Measurements from ENCODE around the gene KYAT1. TPM values are rescaled to one million over a fixed set of nuclear protein-coding genes. Genes with fewer than 3 reads are reported as not detected.

The KYAT1 gene
- total RNA-seq, 2 experiments from 2014 or later = 17.0 to 18.6 TPM

DNA sequence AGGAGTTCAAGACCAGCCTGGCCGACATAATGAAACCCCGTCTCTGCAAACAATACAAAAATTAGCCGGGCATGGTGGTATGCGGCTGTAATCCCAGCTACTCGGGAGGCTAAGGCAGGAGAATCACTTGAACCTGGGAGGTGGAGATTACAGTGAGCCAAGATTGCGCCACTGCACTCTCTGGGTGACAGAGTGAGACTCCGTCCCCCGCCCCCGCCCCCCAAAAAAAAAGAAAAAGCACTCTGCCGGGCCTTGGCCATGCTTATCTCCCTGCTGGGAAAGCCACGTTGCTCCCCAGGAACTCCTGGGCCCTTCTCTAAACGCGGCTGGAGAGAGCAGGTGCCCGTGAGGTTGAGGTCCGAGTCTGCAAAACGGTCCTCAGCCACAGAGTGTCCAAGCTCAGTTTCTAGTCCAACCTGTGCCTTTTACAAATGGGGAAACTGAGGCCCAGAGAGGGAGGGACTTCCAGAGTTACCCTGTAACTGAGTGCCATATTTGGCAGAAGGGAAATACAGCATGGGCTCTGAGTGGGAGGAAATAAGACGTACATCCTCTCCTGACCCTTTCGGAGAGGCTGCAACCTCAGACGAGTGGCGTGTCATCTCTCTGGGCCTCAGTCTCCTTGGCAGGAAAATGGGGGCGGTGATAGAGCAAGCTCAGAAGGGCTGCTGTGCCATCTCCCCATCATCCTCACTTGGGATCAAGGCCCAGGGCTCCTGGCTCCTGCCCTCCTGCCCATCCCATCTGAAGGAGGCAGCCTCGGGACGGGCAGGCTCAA lies 32.4 kb upstream of the KYAT1 start:
- H3K4me3 Mint-ChIP-seq = no peak overlapping the region
- peak; percentile 61 for DNase-seq
- peak overlapping the region; percentile 69 for H3K27ac Mint-ChIP-seq
- H3K9me3 Mint-ChIP-seq = no peaks in the 10 kb centered on the region
- ChIA-PET CTCF (interaction anchor here (3.6 kb wide), 1 partner anchor 14 kb away, joined by 19 read pairs; no protein-coding TSS in a partner anchor), POLR2A (interaction anchor here (1.0 kb wide), 1 partner anchor 12 kb away, joined by 3 read pairs; no protein-coding TSS in a partner anchor)
- no peaks in the 10 kb centered on the region for H3K27me3 Mint-ChIP-seq
- TF ChIP-seq, protein P1, sequence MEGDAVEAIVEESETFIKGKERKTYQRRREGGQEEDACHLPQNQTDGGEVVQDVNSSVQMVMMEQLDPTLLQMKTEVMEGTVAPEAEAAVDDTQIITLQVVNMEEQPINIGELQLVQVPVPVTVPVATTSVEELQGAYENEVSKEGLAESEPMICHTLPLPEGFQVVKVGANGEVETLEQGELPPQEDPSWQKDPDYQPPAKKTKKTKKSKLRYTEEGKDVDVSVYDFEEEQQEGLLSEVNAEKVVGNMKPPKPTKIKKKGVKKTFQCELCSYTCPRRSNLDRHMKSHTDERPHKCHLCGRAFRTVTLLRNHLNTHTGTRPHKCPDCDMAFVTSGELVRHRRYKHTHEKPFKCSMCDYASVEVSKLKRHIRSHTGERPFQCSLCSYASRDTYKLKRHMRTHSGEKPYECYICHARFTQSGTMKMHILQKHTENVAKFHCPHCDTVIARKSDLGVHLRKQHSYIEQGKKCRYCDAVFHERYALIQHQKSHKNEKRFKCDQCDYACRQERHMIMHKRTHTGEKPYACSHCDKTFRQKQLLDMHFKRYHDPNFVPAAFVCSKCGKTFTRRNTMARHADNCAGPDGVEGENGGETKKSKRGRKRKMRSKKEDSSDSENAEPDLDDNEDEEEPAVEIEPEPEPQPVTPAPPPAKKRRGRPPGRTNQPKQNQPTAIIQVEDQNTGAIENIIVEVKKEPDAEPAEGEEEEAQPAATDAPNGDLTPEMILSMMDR (IDR thresholded peaks at IDR 0.05) = no peak
- peaks cover 26% of the 10 kb centered on the region for H3K36me3 Mint-ChIP-seq (ENCODE audit: low read depth)
- intact Hi-C loops (cut with micrococcal nuclease) = no loop called here
- H3K4me1 Mint-ChIP-seq (ENCODE audit: low read depth) = peaks cover 53% of the 10 kb centered on the region
- ATAC-seq = peak; percentile 78

DNA sequence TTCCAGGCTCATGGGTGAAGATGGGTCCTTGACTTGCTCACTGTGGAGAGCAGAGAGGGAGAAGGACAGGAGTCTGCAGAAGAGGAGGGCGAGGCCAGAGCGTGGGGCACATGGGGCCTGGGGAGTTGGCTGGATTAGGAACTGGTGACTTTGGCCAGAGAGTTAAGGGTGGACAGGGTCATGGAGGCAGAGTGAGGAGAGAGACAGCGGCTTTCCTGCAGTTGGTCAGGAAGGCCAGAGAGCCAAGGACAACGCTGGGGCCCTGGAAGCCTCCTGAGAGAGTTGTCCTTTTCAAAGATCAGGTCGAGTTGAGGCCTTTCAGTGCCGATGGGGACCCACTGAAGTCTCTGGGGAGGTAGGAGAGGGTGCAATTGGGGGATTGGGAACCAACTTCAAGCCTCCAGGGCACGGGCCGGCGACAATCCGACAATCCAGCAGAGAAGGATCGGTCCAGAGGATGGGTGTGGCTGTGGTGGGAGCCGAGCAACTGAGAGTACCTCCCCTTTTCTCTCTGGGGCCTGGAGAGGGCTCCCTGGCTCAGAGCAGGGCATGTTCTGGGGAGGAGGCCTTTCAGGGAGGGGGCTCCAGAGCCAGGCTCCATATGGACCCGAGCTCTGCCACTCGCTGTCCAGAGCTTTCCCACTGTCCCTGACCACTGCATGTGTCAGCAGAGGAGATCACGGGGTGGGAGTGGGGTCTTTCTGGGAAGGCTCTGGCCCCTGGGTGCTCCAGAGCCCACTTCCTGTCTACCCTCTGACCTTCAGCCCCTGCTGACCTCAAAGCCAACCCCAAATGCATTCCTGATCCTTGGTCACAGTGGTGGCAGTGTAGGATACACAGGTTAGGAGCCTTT lies 31.5 kb upstream of the KYAT1 start:
- ChIA-PET CTCF (interaction anchor here (0.9 to 3.6 kb wide), 3 partner anchors 14 to 15 kb away, joined by 3 to 19 read pairs (median 4); no protein-coding TSS in a partner anchor), POLR2A (interaction anchor here (1.0 to 1.9 kb wide), 2 partner anchors 11 to 20 kb away, joined by 3 to 9 read pairs; no protein-coding TSS in a partner anchor)
- DNase-seq (no peak), ATAC-seq (no peak)
- Mint-ChIP-seq H3K4me3 (no peak overlapping the region), H3K9me3 (no peaks in the 10 kb centered on the region), H3K27ac (peak overlapping the region; percentile 69), H3K27me3 (no peaks in the 10 kb centered on the region), H3K4me1 (ENCODE audit: low read depth) (peaks cover 61% of the 10 kb centered on the region), H3K36me3 (ENCODE audit: low read depth) (peaks cover 34% of the 10 kb centered on the region)
- intact Hi-C loops (cut with micrococcal nuclease) = no loop called here
- TF ChIP-seq, protein P1 (IDR thresholded peaks at IDR 0.05) = no peak

DNA sequence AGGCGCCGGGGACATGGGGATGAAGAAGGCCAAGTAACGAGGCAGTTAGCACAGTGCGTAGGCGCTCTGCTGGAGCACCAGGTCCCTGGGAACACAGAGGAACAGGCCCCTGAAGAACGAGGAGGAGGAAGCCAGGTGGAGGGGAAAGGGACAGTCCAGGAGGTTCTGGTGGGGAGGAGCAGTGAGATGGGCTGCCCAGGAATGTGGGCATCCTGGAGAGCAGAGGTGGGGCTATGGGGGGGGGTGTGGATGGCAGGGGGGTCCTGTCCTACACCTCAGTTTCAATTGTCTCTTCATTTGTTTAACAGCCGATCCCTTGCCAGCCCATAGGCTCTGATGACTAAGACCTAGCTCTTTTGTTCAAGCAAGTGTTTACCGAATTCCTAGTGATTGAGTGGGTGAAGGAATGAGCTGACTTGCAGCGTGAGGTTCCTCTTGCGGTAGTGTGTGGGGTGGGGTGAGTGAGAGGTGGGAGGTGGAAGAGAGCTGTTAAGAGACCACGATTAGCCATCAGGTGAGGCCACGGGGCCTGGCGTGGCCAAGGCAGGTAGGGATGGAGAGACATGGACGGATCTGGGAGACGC lies 30.6 kb upstream of the KYAT1 start:
- POLR2A ChIA-PET = interaction anchor here (1.0 to 1.9 kb wide), 2 partner anchors 10 to 19 kb away, joined by 3 to 9 read pairs; no protein-coding TSS in a partner anchor
- peak; percentile 34 for DNase-seq
- TF ChIP-seq, protein P1 (IDR thresholded peaks at IDR 0.05) = no peak
- Mint-ChIP-seq H3K4me3 (no peak overlapping the region), H3K27me3 (no peaks in the 10 kb centered on the region), H3K4me1 (ENCODE audit: low read depth) (peaks cover 61% of the 10 kb centered on the region), H3K36me3 (ENCODE audit: low read depth) (peaks cover 44% of the 10 kb centered on the region), H3K27ac (peak overlapping the region; percentile 69), H3K9me3 (no peaks in the 10 kb centered on the region)
- ATAC-seq = peak; percentile 24
- intact Hi-C loops (cut with micrococcal nuclease) = no loop called here
- CTCF ChIA-PET = interaction anchor here (0.9 to 1.2 kb wide), 2 partner anchors 15 to 16 kb away, joined by 3 to 4 read pairs; no protein-coding TSS in a partner anchor

DNA sequence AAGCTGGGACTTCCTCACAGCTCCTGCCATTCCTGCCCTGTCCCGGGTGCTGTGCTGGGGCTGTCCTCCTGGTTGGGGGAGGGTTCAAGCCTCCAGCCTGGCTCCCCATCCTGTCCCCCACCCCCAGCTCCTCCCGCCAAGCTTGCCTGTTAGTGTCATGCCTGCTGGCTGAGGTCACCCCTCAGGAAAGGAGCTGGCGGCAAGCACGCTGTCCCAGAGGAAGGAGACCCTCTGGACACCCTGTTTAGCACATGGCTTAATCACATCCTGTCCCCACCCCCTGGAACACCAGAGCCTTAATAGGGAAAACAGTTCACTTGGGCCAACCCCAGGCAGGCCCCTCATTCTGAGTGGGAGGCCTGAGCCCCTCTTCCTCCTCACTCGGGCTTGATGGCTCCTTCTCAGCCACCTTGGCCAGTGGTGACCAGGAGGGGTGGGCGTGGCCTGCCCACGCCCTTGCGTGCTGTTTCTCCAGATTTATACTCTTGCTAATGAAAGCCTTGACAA lies 29.8 kb upstream of the KYAT1 start:
- POLR2A ChIA-PET = interaction anchor here (0.6 to 1.9 kb wide), 2 partner anchors 9 to 34 kb away, joined by 3 to 9 read pairs; no protein-coding TSS in a partner anchor
- peak overlapping the region; percentile 0 for H3K27ac Mint-ChIP-seq

More for the DNA sequence above, 29.8 kb upstream of the KYAT1 start:
- H3K4me3 Mint-ChIP-seq = no peak overlapping the region
- TF ChIP-seq, protein P1 (IDR thresholded peaks at IDR 0.05) = no peak
- H3K36me3 Mint-ChIP-seq (ENCODE audit: low read depth) = peaks cover 42% of the 10 kb centered on the region
- H3K9me3 Mint-ChIP-seq = no peaks in the 10 kb centered on the region
- DNase-seq (no peak), ATAC-seq (no peak)
- H3K27me3 Mint-ChIP-seq = no peaks in the 10 kb centered on the region
- H3K4me1 Mint-ChIP-seq (ENCODE audit: low read depth) = peaks cover 63% of the 10 kb centered on the region
- CTCF ChIA-PET = interaction anchor here (1.2 kb wide), 1 partner anchor 17 kb away, joined by 4 read pairs; no protein-coding TSS in a partner anchor
- intact Hi-C loops (cut with micrococcal nuclease) = no loop called here
